Stimulated activated CD8-positive, alpha-beta memory T cell treated with anti-CD3 and anti-CD28 coated beads, Interleukin-15, amount 100 ng/mL, for 1 hour (primary cell): ENCODE data around the gene WASHC2A.
"Not testable (repeated sequence)": the region's sequence is repeated elsewhere in the genome, so short reads cannot be mapped to it uniquely, and the experiment has no call there.

Experiments used
- DNase-seq: peaks from one replicate; pipeline ENCODE4 v3.0.0-alpha.2; 2020; ENCODE audit warnings: low read depth

The WASHC2A gene

DNA sequence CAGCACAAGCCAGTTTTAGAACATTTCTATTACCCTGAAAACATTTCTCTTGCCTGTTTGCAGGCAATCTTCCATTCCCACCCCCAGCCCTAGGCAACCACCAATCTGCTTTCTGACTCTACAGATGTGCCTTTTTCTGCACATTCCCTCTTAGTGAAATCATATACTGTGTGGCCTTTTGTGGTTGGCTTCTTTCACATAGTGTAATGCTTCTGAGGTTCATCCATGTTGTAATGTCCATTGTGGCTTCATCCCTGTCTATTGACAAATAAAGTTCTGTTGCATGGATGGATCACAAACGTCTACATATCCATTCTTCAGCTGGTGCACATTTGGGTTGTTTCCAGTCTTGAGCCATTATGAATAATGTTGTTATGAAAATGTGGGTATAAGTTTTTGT is 77.8 kb downstream of the WASHC2A start:
- DNase-seq, result not testable (repeated sequence)

DNA sequence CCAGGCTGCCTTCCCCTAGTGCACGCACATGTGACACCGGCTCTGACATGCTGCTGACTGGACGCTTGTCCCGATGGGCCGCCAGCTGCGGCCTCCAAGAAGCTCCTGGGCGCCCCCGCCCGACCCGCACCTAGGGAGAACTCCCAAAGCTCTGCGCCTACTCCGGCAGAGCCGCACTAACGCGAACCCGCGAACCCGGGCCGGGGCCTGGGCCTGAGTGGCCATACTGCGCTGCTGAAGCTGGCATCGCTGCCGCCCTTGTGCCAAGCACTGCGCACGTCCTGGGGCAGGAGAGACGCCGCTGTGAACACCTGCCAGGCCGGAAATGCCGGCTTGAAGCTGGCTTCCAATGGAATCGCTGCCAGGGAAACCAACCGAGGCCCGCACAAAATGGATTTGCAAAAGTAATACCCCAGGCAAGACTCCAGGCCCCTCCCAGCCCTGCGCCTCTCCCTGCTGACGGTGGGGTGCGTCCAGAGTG is 85.1 kb downstream of the WASHC2A start:
- DNase-seq, result no peak

DNA sequence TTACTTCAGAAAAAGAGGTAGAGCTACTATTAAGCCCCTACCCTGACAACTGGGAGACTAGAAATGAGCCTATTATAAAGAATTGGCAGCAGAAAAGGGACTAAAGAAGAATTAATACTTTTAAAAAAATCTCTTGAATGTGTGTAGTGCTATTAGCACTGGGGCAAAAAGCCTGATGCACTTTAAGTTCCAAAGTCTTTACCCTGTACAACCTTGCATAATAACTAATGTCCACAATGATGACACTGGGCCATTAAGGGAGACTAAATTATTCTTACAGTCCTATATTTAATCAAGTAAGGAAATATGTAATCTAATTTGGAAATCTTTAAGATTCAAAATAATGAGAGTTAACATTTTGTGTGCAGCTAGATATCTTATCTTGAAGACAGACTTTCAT is 90.1 kb downstream of the WASHC2A start:
- DNase-seq, result not testable (repeated sequence)

DNA sequence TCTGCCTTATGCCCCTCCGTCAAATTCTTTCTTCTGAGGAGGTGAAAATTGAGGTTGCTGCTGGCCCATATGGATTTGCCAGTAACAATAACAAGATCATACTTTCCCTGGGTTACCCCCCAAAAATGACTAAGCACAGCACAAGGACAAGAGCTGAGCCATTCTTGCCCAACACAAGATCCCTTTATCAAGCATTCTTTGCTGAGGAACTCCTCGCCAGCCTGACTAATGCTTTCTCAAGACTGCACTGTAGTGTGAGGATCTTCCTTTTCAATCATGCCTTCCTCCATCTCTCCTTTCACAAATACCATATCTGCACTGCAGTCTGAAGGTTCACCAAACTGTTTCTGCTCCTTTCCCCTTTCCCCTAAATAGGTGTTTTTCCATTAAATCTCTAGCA is 92.1 kb downstream of the WASHC2A start:
- DNase-seq, result not testable (repeated sequence)

DNA sequence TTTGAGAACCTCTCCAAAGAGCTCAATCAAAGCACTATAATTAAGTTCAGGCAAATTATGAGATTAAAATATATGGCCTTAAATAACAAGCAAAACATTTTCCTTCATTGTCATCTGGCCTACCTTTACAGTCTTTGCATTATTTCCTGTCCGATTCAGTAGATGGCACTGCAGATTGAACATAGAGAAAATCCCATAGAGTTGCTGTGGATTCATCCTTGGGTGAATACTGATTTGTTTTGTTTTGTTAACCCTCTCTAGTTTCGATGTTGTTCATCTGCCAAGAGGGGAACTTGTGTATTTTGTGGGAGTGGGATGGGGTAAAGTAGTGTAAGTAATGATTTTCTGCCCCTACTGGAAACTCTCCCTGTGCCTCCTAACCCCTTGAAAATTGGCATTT is 97.3 kb downstream of the WASHC2A start:
- DNase-seq, result not testable (repeated sequence)

DNA sequence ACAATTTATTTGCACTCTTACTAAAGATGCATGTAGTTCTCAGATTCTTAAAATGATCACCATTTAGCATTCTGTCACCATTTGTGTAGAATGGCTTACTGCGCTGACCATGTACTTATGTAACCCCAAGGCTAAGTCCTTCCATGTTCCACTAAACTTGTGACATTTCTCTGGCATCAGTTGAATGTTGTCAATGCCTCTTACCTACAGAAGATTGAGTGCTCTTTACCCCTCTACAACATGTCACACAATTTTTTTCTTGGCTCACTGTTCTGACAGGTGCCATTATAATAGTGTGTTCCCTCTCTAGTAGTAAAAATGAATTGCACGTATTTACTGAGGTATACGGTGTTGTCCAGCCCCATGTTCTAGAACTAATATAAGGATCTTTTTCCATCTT is 100.1 kb downstream of the WASHC2A start:
- DNase-seq, result not testable (repeated sequence)

DNA sequence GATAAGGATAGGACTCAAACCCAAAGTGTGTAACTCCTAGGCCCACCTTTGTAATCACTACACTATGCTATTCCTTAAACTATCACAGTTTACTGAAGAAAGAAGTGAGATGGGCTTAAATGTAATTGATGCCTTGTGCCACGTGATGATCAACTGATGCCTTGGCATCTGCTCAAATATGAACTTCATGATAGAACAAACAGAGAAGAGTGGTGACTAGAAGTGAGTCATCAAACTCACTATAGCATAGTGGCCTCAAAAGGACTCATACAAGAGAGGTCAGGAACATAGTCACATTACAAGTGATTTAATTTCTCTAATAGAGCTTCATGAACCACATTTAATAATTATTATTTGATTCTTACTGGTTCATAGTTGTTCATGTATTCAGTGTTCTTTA is 101.8 kb downstream of the WASHC2A start:
- DNase-seq, result not testable (repeated sequence)

DNA sequence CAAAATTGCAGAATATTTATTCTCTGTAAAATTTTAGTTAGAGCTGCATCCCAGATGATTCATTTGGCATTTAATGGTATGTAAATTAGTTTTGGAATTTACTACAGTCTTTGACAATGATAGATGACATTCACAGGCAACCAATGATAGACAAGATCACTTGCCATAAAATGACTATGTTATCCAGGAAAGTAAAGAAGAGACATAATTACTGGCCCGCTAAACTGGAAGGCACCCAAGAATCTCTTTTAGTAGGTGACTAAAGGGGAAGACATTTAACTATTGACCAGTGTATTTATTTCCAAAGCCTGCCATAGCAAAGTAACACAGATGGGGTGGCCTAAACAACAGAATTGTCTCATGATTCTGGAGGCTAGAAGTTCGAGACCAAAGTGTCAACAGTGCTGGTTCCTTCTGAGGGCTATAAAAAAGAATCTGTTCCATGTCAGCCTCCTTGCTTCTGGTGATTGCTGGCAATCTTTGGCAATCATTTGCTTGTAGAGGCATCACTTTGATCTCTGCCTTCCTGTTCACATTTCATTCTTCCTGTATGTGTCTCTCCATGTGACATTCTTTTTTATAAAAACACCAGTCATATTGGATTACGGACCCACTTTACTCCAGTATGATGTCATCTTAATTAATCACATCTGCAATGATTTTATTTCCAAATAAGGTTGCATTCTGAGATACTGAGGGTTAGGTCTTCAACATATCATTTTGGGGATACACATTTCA is 107.2 kb downstream of the WASHC2A start:
- not testable (repeated sequence) for DNase-seq
